OCI-LY1 (cell line): ENCODE data around the gene EXOC6B.
"Not testable (repeated sequence)": the region's sequence is repeated elsewhere in the genome, so short reads cannot be mapped to it uniquely, and the experiment has no call there.

Experiments
- H2AFZ ChIP-seq: fragments of 200-600 bp; sonication (generic), shearing (Covaris generic); 2 replicates; pipeline ENCODE4 v1.6.0; 2014; ENCODE audit warnings: antibody characterized with exemption, mild to moderate bottlenecking, low read length
- H3F3A ChIP-seq: fragments of 200-600 bp; sonication (generic), shearing (Covaris generic); 2 replicates; pipeline ENCODE4 v1.6.0; 2014; ENCODE audit warnings: mild to moderate bottlenecking, antibody characterized with exemption, low read length, moderate library complexity; ENCODE audit not compliant: insufficient read depth
- H3K27ac ChIP-seq: fragments of 200-600 bp; sonication (generic); 2 replicates; pipeline ENCODE4 v1.5.1; 2014; ENCODE audit warnings: low read length, mixed run types, mild to moderate bottlenecking, low read depth; ENCODE audit not compliant: poor library complexity, severe bottlenecking
- H3K27me3 ChIP-seq: fragments of 200-600 bp; sonication (generic); 2 replicates; pipeline ENCODE4 v1.6.0; 2014; ENCODE audit warnings: antibody characterized with exemption, mild to moderate bottlenecking, low read length, moderate library complexity; ENCODE audit not compliant: insufficient read depth
- H3K36me3 ChIP-seq: fragments of 200-600 bp; sonication (generic); 2 replicates; pipeline ENCODE4 v1.6.1; 2014; ENCODE audit warnings: mild to moderate bottlenecking, antibody characterized with exemption, low read length, moderate library complexity, mixed read lengths; ENCODE audit not compliant: insufficient read depth
- H3K4me1 ChIP-seq: fragments of 200-600 bp; sonication (generic); 2 replicates; pipeline ENCODE4 v1.5.1; 2014; ENCODE audit warnings: mild to moderate bottlenecking, low read length, moderate library complexity; ENCODE audit not compliant: insufficient read depth, severe bottlenecking
- H3K4me2 ChIP-seq: fragments of 200-600 bp; sonication (generic), shearing (Covaris generic); 2 replicates; pipeline ENCODE4 v1.6.1; 2014; ENCODE audit warnings: low read length
- H3K4me3 ChIP-seq: fragments of 200-600 bp; sonication (generic); 2 replicates; pipeline ENCODE4 v1.5.1; 2014; ENCODE audit warnings: low read length, low read depth, mild to moderate bottlenecking, mixed read lengths; ENCODE audit not compliant: poor library complexity, severe bottlenecking
- H3K79me2 ChIP-seq: fragments of 200-600 bp; shearing (Covaris generic); 2 replicates; pipeline ENCODE4 v1.6.1; 2016; ENCODE audit warnings: mixed run types, low read length, mixed read lengths; ENCODE audit not compliant: insufficient read depth
- H3K9ac ChIP-seq: fragments of 200-600 bp; sonication (generic), shearing (Covaris generic); 2 replicates; pipeline ENCODE4 v1.6.1; 2014; ENCODE audit warnings: mild to moderate bottlenecking, low read length, mixed read lengths
- H3K9me2 ChIP-seq: fragments of 200-600 bp; sonication (generic), shearing (Covaris generic); 2 replicates; pipeline ENCODE4 v1.6.1; 2014; ENCODE audit warnings: low read depth, mild to moderate bottlenecking, low read length, mixed read lengths
- H3K9me3 ChIP-seq: fragments of 200-600 bp; shearing (Covaris generic); 2 replicates; pipeline ENCODE4 v1.6.1; 2014; ENCODE audit warnings: low read length, mixed read lengths
- H4K20me1 ChIP-seq: fragments of 200-600 bp; sonication (generic), shearing (Covaris generic); 2 replicates; pipeline ENCODE4 v1.6.0; 2016; ENCODE audit warnings: mild to moderate bottlenecking, low read length; ENCODE audit not compliant: insufficient read depth
- CTCF ChIP-seq: fragments of 200-600 bp; sonication (generic), shearing (Covaris generic); IDR thresholded peaks from 2 replicates; pipeline ENCODE4 v1.5.1; 2017; ENCODE audit warnings: mild to moderate bottlenecking, antibody characterized with exemption, low read length, moderate library complexity, mixed read lengths
- EZH2 ChIP-seq: fragments of 200-600 bp; sonication (generic), shearing (Covaris generic); IDR thresholded peaks from 2 replicates; pipeline ENCODE4 v1.8.0; 2017; ENCODE audit warnings: borderline replicate concordance, mixed run types, mild to moderate bottlenecking, antibody characterized with exemption, low read length, moderate library complexity, mixed read lengths

Gene EXOC6B

GRCh38 chr2:72555943-72556342 lies 269.9 kb downstream of the EXOC6B start:
- no peaks in the 10 kb centered on the region for H3K36me3 ChIP-seq
- no peak overlapping the region for H2AFZ ChIP-seq
- H3K9ac ChIP-seq = no peak overlapping the region
- H3K9me3 ChIP-seq = no peaks in the 10 kb centered on the region
- H3K79me2 ChIP-seq = no peaks in the 10 kb centered on the region
- no peak overlapping the region for H3K4me3 ChIP-seq
- H4K20me1 ChIP-seq = no peaks in the 10 kb centered on the region
- no peak overlapping the region for H3K27ac ChIP-seq
- no peaks in the 10 kb centered on the region for H3K9me2 ChIP-seq
- TF ChIP-seq CTCF = no peak
- TF ChIP-seq EZH2 = no peak
- no peak overlapping the region for H3K4me2 ChIP-seq
- no peaks in the 10 kb centered on the region for H3K27me3 ChIP-seq
- no peaks in the 10 kb centered on the region for H3F3A ChIP-seq
- H3K4me1 ChIP-seq = no peaks in the 10 kb centered on the region

GRCh38 chr2:72555363-72555762 lies 270.5 kb downstream of the EXOC6B start:
- H3K79me2 ChIP-seq, H3K4me2 ChIP-seq, H3K4me3 ChIP-seq, H4K20me1 ChIP-seq, H3K27me3 ChIP-seq, H3K9me3 ChIP-seq, H3K9ac ChIP-seq, H3K9me2 ChIP-seq, H3F3A ChIP-seq, H2AFZ ChIP-seq, H3K4me1 ChIP-seq, H3K27ac ChIP-seq, H3K36me3 ChIP-seq: not testable (repeated sequence)

- not testable (repeated sequence) for H4K20me1 ChIP-seq, H3K79me2 ChIP-seq, H3F3A ChIP-seq, H3K4me2 ChIP-seq, H2AFZ ChIP-seq, H3K27ac ChIP-seq, H3K9me3 ChIP-seq, H3K9me2 ChIP-seq, H3K4me1 ChIP-seq, H3K36me3 ChIP-seq, H3K9ac ChIP-seq, H3K27me3 ChIP-seq, H3K4me3 ChIP-seq
These were observed 270.9 kb downstream of the EXOC6B start for GRCh38 chr2:72554910-72555309.

GRCh38 chr2:72554381-72554780 lies 271.5 kb downstream of the EXOC6B start:
- no peak overlapping the region for H2AFZ ChIP-seq
- H3K4me1 ChIP-seq = no peaks in the 10 kb centered on the region
- no peaks in the 10 kb centered on the region for H3K27me3 ChIP-seq
- no peak overlapping the region for H3K27ac ChIP-seq
- H3K9me3 ChIP-seq = no peaks in the 10 kb centered on the region
- H3K4me3 ChIP-seq = no peak overlapping the region
- H3K36me3 ChIP-seq = no peaks in the 10 kb centered on the region
- TF ChIP-seq EZH2 (no peak), CTCF (no peak)
- no peaks in the 10 kb centered on the region for H3K79me2 ChIP-seq
- H4K20me1 ChIP-seq = no peaks in the 10 kb centered on the region
- H3K4me2 ChIP-seq = no peak overlapping the region
- H3F3A ChIP-seq = no peaks in the 10 kb centered on the region
- no peak overlapping the region for H3K9ac ChIP-seq
- H3K9me2 ChIP-seq = no peaks in the 10 kb centered on the region
